ENCODE results near the gene GPR156.

Gene GPR156

GRCh38 chr3:120304616-120305015 lies 19.6 kb upstream of the GPR156 start:
- TF ChIP-seq NFIC (IDR thresholded peaks at IDR 0.05) (peak; percentile 32), TEAD4 (IDR thresholded peaks at IDR 0.05) (no peak), EGR1 (IDR thresholded peaks at IDR 0.05) (peak; percentile 44; the same call in 1 of the 2 replicates), TCF12 (IDR thresholded peaks at IDR 0.05; ENCODE audit: low read depth) (0 out of 2 replicates have a peak, but pooled peaks have one; percentile 51)

GRCh38 chr3:120302361-120302760 lies 17.3 kb upstream of the GPR156 start:
- no peak for TF ChIP-seq RAD21 (IDR thresholded peaks at IDR 0.05; ENCODE audit: low read depth)
- TF ChIP-seq TCF12 (IDR thresholded peaks at IDR 0.05; ENCODE audit: low read depth): no peak
- TF ChIP-seq TEAD4 (IDR thresholded peaks at IDR 0.05): no peak
- TF ChIP-seq MAX (IDR thresholded peaks at IDR 0.05): no peak
- no peak for TF ChIP-seq EP300 (IDR thresholded peaks at IDR 0.05; ENCODE audit: borderline replicate concordance)
- TF ChIP-seq NFIC (IDR thresholded peaks at IDR 0.05): no peak
- TF ChIP-seq CEBPB (IDR thresholded peaks at IDR 0.05): no peak
- no peak for TF ChIP-seq FOXM1 (IDR thresholded peaks at IDR 0.05; ENCODE audit: borderline replicate concordance, low read depth)

- TF ChIP-seq REST (IDR thresholded peaks at IDR 0.05; ENCODE audit: low read depth): no peak
- TF ChIP-seq EP300 (IDR thresholded peaks at IDR 0.05; ENCODE audit: borderline replicate concordance): no peak
- no peak for TF ChIP-seq CEBPB (IDR thresholded peaks at IDR 0.05)
- no peak for TF ChIP-seq YY1 (IDR thresholded peaks at IDR 0.05; ENCODE audit: low read depth)
- TF ChIP-seq TCF12 (IDR thresholded peaks at IDR 0.05; ENCODE audit: low read depth): no peak
- TF ChIP-seq, protein P1, sequence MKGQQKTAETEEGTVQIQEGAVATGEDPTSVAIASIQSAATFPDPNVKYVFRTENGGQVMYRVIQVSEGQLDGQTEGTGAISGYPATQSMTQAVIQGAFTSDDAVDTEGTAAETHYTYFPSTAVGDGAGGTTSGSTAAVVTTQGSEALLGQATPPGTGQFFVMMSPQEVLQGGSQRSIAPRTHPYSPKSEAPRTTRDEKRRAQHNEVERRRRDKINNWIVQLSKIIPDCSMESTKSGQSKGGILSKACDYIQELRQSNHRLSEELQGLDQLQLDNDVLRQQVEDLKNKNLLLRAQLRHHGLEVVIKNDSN (IDR thresholded peaks at IDR 0.05): no peak
- no peak for TF ChIP-seq NFIC (IDR thresholded peaks at IDR 0.05)
- no peak for TF ChIP-seq EGR1 (IDR thresholded peaks at IDR 0.05)
These were observed 15.9 kb upstream of the GPR156 start for GRCh38 chr3:120300971-120301370.

GRCh38 chr3:120299403-120299802 lies 14.4 kb upstream of the GPR156 start:
- TF ChIP-seq EP300 (IDR thresholded peaks at IDR 0.05; ENCODE audit: borderline replicate concordance): no peak
- TF ChIP-seq RAD21 (IDR thresholded peaks at IDR 0.05; ENCODE audit: low read depth): no peak
- no peak for TF ChIP-seq CEBPB (IDR thresholded peaks at IDR 0.05)
- TF ChIP-seq TCF12 (IDR thresholded peaks at IDR 0.05; ENCODE audit: low read depth): no peak
- no peak for TF ChIP-seq NFIC (IDR thresholded peaks at IDR 0.05)

- TF ChIP-seq RAD21 (IDR thresholded peaks at IDR 0.05; ENCODE audit: low read depth) (no peak), CEBPB (IDR thresholded peaks at IDR 0.05) (no peak), YY1 (IDR thresholded peaks at IDR 0.05; ENCODE audit: low read depth) (no peak), EP300 (IDR thresholded peaks at IDR 0.05; ENCODE audit: borderline replicate concordance) (no peak), FOXM1 (IDR thresholded peaks at IDR 0.05; ENCODE audit: borderline replicate concordance, low read depth) (no peak), MAX (IDR thresholded peaks at IDR 0.05) (no peak), REST (IDR thresholded peaks at IDR 0.05; ENCODE audit: low read depth) (no peak), TAF1 (IDR thresholded peaks at IDR 0.05; ENCODE audit: low read depth) (no peak), ZBTB7A (IDR thresholded peaks at IDR 0.05; ENCODE audit: low read depth) (no peak), CREB1 (IDR thresholded peaks at IDR 0.05; ENCODE audit: low read depth) (no peak), TEAD4 (IDR thresholded peaks at IDR 0.05) (no peak), TCF12 (IDR thresholded peaks at IDR 0.05; ENCODE audit: low read depth) (no peak), NFIC (IDR thresholded peaks at IDR 0.05) (no peak), EGR1 (IDR thresholded peaks at IDR 0.05) (no peak)
- TF ChIP-seq, protein P1 (IDR thresholded peaks at IDR 0.05): no peak
These were observed 14.0 kb upstream of the GPR156 start for GRCh38 chr3:120298996-120299395.

GRCh38 chr3:120289636-120290035 lies 4.6 kb upstream of the GPR156 start:
- TF ChIP-seq, protein P1 (IDR thresholded peaks at IDR 0.05): no peak
- TF ChIP-seq YY1 (IDR thresholded peaks at IDR 0.05; ENCODE audit: low read depth) (no peak), TEAD4 (IDR thresholded peaks at IDR 0.05) (no peak), MAX (IDR thresholded peaks at IDR 0.05) (no peak), EP300 (IDR thresholded peaks at IDR 0.05; ENCODE audit: borderline replicate concordance) (no peak), ZBTB7A (IDR thresholded peaks at IDR 0.05; ENCODE audit: low read depth) (no peak), CREB1 (IDR thresholded peaks at IDR 0.05; ENCODE audit: low read depth) (no peak), REST (IDR thresholded peaks at IDR 0.05; ENCODE audit: low read depth) (no peak), CEBPB (IDR thresholded peaks at IDR 0.05) (no peak), EGR1 (IDR thresholded peaks at IDR 0.05) (no peak), TCF12 (IDR thresholded peaks at IDR 0.05; ENCODE audit: low read depth) (no peak), FOXM1 (IDR thresholded peaks at IDR 0.05; ENCODE audit: borderline replicate concordance, low read depth) (no peak), NFIC (IDR thresholded peaks at IDR 0.05) (no peak), RAD21 (IDR thresholded peaks at IDR 0.05; ENCODE audit: low read depth) (no peak), TAF1 (IDR thresholded peaks at IDR 0.05; ENCODE audit: low read depth) (no peak)
